Cardiac fibroblast (primary cell): Measurements from ENCODE around the gene FANK1.

ENCODE experiments used
- DNase-seq, 2 donors: peaks; one replicate each; pipeline versions ENCODE4 v3.0.0 to v3.0.0-alpha.2; 2010; ENCODE audit warnings: low read depth in 2 of 2
- H3K4me3 ChIP-seq, 2 donors: replicated peaks in 1 of 2; 1 replicate in 1 of 2; 2 replicates in 1 of 2; pipeline ENCODE4 v1.5.1; 2011; ENCODE audit warnings: low read depth in 2 of 2, low read length in 2 of 2, mild to moderate bottlenecking in 2 of 2, moderate library complexity in 1 of 2
- CTCF ChIP-seq: IDR thresholded peaks from one replicate; pipeline ENCODE4 v1.5.1; 2011; ENCODE audit warnings: low read depth, mild to moderate bottlenecking, low read length, inconsistent platforms

FANK1 gene

GRCh38 chr10:126016156-126016805 is 119.9 kb downstream of the FANK1 start:
- TF ChIP-seq CTCF: no peak
- no peak overlapping the region for H3K4me3 ChIP-seq
- DNase-seq: no peak

GRCh38 chr10:126016882-126017281 is 120.5 kb downstream of the FANK1 start:
- DNase-seq: no peak
- TF ChIP-seq CTCF: no peak
- no peak overlapping the region for H3K4me3 ChIP-seq

- no peak overlapping the region for H3K4me3 ChIP-seq
- DNase-seq: peak; percentile 48 to 71
- TF ChIP-seq CTCF: no peak
These were observed 121.7 kb downstream of the FANK1 start for GRCh38 chr10:126017961-126018560.

- TF ChIP-seq CTCF: no peak
- DNase-seq: no peak
These were observed 125.6 kb downstream of the FANK1 start for GRCh38 chr10:126021833-126022500.

GRCh38 chr10:126022841-126023240 is 126.5 kb downstream of the FANK1 start:
- TF ChIP-seq CTCF: no peak
- DNase-seq: no peak
- H3K4me3 ChIP-seq: no peak overlapping the region

More at GRCh38 chr10:126021833-126022500, 125.6 kb downstream of the FANK1 start:
- H3K4me3 ChIP-seq: no peak overlapping the region

- H3K4me3 ChIP-seq: no peak overlapping the region
- no peak for TF ChIP-seq CTCF
These were observed 131.3 kb downstream of the FANK1 start for GRCh38 chr10:126027692-126028091.

More at GRCh38 chr10:126027692-126028091, 131.3 kb downstream of the FANK1 start:
- DNase-seq: peak in 1 of 2 donors; percentile 55
